LHCN-M2 (cell line): Measurements from ENCODE around the gene SLC25A22. TPM values are rescaled to one million over a fixed set of nuclear protein-coding genes. Genes with fewer than 3 reads are reported as not detected.

Experiments
- DNase-seq: peaks from one replicate; pipeline ENCODE4 v3.0.0-alpha.2; 2012; ENCODE audit warnings: low read depth
- total RNA-seq: library from RNA; depleted of rRNA; stranded (reverse); fragments of >200 nt; gene quantifications from 2 replicates; pipeline ENCODE4 v1.2.3, GENCODE V29; 2014

Gene SLC25A22
- total RNA-seq, 1 experiment from 2014 or later: 18.5 TPM

- DNase-seq: no peak
Measured at GRCh38 chr11:790721-791564, 7.1 kb downstream of the SLC25A22 start.

GRCh38 chr11:789943-790342 is 8.1 kb downstream of the SLC25A22 start, which contains the start of gene CEND1:
TSS of gene CEND1 (minus strand) at chr11:790090. CDS start at chr11:788576, 1,514 bp downstream.
- peak; percentile 48 for DNase-seq

- peak; percentile 47 for DNase-seq
Measured at GRCh38 chr11:788953-789940, 8.8 kb downstream of the SLC25A22 start.

- DNase-seq: no peak
Measured at GRCh38 chr11:788009-788640, 10.0 kb downstream of the SLC25A22 start.

GRCh38 chr11:787084-787675 is 10.9 kb downstream of the SLC25A22 start:
- no peak for DNase-seq

GRCh38 chr11:786235-787083 is 11.6 kb downstream of the SLC25A22 start:
- DNase-seq: no peak

- DNase-seq: no peak
Measured at GRCh38 chr11:783581-784015, 14.5 kb downstream of the SLC25A22 start.

- no peak for DNase-seq
Measured at GRCh38 chr11:782264-783174, 15.6 kb downstream of the SLC25A22 start.

- no peak for DNase-seq
Measured at GRCh38 chr11:779955-780532, 18.0 kb downstream of the SLC25A22 start.

GRCh38 chr11:778976-779954 is 18.8 kb downstream of the SLC25A22 start:
- DNase-seq: no peak

GRCh38 chr11:777288-778255 is 20.5 kb downstream of the SLC25A22 start, which contains the start of gene GATD1:
TSS of gene GATD1 (minus strand) at chr11:777487. CDS start at chr11:777462, 25 bp downstream.
- peak; percentile 81 for DNase-seq

GRCh38 chr11:776561-777287 is 21.4 kb downstream of the SLC25A22 start:
- DNase-seq: no peak

GRCh38 chr11:776263-776560 is 21.9 kb downstream of the SLC25A22 start:
- DNase-seq: no peak

- no peak for DNase-seq
Measured at GRCh38 chr11:774873-775592, 23.0 kb downstream of the SLC25A22 start.

GRCh38 chr11:773830-774229 is 24.3 kb downstream of the SLC25A22 start:
- no peak for DNase-seq
